ENCODE results near the gene BCAM.
"Not testable (repeated sequence)": the region's sequence is repeated elsewhere in the genome, so short reads cannot be mapped to it uniquely, and the experiment has no call there.

The BCAM gene

DNA sequence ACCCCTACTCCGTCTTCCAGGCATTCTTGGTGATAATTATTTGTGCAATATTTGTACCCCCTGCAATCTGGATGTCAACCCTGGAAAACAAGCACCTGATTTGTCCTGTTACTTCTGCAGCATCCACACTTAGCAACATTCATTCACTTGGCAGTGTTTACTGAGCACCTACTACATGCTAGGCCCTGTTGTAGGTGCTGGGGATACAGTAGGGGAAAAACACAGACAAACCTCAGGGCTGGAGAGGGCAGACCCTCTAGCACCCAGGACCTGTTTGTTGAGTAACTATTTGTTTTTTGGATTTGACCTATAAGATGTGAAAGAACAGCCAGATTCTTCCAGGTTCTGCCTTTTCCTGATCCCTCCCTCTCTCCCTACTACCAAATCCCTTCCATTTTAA lies 46.7 kb downstream of the BCAM start:
- no peak for DNase-seq

GRCh38 chr19:44856421-44857083 lies 47.6 kb downstream of the BCAM start:
- no peak for DNase-seq

GRCh38 chr19:44857837-44858236 lies 48.9 kb downstream of the BCAM start:
- no peak for DNase-seq

GRCh38 chr19:44861576-44861975 lies 52.7 kb downstream of the BCAM start:
- DNase-seq = not testable (repeated sequence)

- DNase-seq = no peak
Measured at GRCh38 chr19:44863990-44864389, 55.1 kb downstream of the BCAM start.

GRCh38 chr19:44865196-44865767 lies 56.4 kb downstream of the BCAM start:
- DNase-seq = no peak

GRCh38 chr19:44866664-44867063 lies 57.8 kb downstream of the BCAM start:
- no peak for DNase-seq

GRCh38 chr19:44867578-44867977 lies 58.7 kb downstream of the BCAM start:
- no peak for DNase-seq

GRCh38 chr19:44869733-44870470 lies 61.0 kb downstream of the BCAM start:
- no peak for DNase-seq

Measured in effector CD4-positive, alpha-beta T cell (primary cell).